ENCODE data around the gene SYNGR1. TPM values are rescaled to one million over a fixed set of nuclear protein-coding genes. Genes with fewer than 3 reads are reported as not detected.
"Not testable (repeated sequence)": the region's sequence is repeated elsewhere in the genome, so short reads cannot be mapped to it uniquely, and the experiment has no call there.

Gene SYNGR1
- total RNA-seq, 1 donor from 2014 or later = 4.7 TPM

- DNase-seq (ENCODE audit: low read depth) = no peak
- H3K4me3 ChIP-seq (ENCODE audit: low read depth, low read length) = peak overlapping the region; percentile 96
- TF ChIP-seq, protein P1, sequence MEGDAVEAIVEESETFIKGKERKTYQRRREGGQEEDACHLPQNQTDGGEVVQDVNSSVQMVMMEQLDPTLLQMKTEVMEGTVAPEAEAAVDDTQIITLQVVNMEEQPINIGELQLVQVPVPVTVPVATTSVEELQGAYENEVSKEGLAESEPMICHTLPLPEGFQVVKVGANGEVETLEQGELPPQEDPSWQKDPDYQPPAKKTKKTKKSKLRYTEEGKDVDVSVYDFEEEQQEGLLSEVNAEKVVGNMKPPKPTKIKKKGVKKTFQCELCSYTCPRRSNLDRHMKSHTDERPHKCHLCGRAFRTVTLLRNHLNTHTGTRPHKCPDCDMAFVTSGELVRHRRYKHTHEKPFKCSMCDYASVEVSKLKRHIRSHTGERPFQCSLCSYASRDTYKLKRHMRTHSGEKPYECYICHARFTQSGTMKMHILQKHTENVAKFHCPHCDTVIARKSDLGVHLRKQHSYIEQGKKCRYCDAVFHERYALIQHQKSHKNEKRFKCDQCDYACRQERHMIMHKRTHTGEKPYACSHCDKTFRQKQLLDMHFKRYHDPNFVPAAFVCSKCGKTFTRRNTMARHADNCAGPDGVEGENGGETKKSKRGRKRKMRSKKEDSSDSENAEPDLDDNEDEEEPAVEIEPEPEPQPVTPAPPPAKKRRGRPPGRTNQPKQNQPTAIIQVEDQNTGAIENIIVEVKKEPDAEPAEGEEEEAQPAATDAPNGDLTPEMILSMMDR (conservative IDR thresholded peaks at IDR 0.05; ENCODE audit: low read depth, low read length) = no peak
Observed at GRCh38 chr22:39317084-39317774, 32.6 kb upstream of the SYNGR1 start.

- peak overlapping the region; percentile 96 for H3K4me3 ChIP-seq (ENCODE audit: low read depth, low read length)
- TF ChIP-seq, protein P1 (conservative IDR thresholded peaks at IDR 0.05; ENCODE audit: low read depth, low read length) = no peak
- DNase-seq (ENCODE audit: low read depth) = no peak
Observed at GRCh38 chr22:39317775-39318506, 31.9 kb upstream of the SYNGR1 start.

GRCh38 chr22:39318507-39319283, 31.1 kb upstream of the SYNGR1 start:
- TF ChIP-seq, protein P1 (conservative IDR thresholded peaks at IDR 0.05; ENCODE audit: low read depth, low read length) = no peak
- DNase-seq (ENCODE audit: low read depth) = no peak
- peak overlapping the region; percentile 96 for H3K4me3 ChIP-seq (ENCODE audit: low read depth, low read length)

DNA sequence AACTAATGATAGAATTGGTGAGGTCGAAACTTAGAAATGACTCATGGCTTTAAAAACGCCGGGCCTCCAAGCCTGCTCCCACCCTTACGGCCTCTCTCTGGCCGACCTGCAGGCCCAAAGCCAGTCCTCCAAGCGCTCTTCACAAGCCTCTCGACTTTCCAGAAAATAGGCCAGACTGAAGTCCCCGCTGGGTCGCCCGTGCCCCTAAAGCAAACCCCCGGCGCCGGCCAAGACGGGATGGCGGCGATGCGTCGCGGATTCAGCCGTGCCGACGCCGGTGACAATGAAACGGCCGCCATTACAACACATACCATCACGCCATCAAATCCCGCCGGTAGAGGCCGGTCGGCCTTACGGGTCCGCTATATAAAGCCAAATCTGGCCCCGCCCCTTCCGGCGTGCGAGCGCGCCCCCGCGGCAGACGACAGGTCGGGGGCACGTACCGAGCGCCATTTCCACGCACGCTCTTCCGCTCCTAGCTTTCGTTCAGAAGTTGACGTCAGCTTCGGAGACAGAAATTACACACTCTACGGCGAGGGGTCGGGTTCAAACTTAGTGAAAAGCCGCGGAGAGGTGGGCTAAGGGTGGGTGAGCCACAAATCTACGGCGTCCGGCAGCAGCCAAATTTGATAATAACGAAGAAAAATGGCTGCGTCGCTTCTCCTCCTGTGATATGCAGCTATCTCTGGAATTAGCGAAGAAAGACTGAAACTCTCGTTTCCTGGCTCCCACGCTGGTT, 30.3 kb upstream of the SYNGR1 start, which contains the start of gene RPL3:
RPL3 (minus strand) TSS at position 340 of the 739 bp plus-strand sequence; CDS start at position 314, 26 bp downstream.
- peak within 1 kb of the TSS; percentile 96 for H3K4me3 ChIP-seq (ENCODE audit: low read depth, low read length)
- TF ChIP-seq, protein P1 (conservative IDR thresholded peaks at IDR 0.05; ENCODE audit: low read depth, low read length) = no peak
- peak; percentile 82 for DNase-seq (ENCODE audit: low read depth)

DNA sequence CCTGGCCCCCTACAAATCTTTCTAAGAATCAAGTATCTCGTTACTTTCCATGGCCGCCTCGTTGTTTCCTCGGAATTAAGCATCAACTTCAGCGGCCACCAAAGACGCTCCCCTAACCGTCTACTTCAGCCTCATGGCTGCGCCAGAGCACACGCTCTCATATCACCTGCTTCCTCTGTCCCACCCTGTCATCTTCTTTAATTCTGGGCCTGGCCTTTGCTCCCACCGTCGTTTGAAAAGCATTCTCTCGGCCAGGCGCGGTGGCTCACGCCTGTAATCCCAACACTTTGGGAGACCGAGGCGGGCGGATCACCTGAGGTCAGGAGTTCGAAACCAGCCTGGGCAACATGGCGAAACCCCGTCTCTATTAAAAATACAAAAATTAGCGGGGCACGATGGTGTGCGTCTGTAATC, 29.2 kb upstream of the SYNGR1 start:
- not testable (repeated sequence) for DNase-seq (ENCODE audit: low read depth)
- peak overlapping the region; percentile 96 for H3K4me3 ChIP-seq (ENCODE audit: low read depth, low read length)

DNA sequence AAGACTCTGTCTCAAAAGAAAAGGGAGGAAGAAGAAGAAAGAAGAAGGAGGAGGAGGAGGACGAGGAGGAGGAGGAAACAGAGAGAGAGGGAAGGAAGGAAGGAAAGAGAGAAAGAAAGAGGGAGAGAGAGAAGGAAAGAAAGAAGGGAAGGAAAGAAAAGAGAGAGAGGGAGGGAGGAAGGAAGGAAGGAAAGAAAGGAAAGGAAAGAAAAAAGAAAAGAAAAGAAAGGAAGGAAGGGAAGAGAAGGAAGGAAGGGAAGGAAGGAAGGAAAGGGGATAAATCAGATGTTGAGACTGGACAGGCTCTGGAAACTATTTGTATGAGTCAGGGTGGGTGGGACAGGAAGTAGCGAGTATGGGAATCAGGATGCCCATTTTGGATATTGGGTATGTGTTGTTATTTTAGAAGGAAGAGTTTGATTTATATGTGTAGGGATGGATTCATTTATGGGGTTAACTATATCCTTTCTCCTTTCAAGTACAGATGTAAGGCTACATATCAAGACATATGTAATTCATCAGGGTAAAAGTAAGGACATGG, 24.3 kb upstream of the SYNGR1 start:
- no peak for DNase-seq (ENCODE audit: low read depth)
- no peak overlapping the region for H3K4me3 ChIP-seq (ENCODE audit: low read depth, low read length)
- TF ChIP-seq, protein P1 (conservative IDR thresholded peaks at IDR 0.05; ENCODE audit: low read depth, low read length) = no peak

Data from epithelial cell of proximal tubule (primary cell).